ENCODE results near the gene BANP. TPM values are rescaled to one million over a fixed set of nuclear protein-coding genes. Genes with fewer than 3 reads are reported as not detected.
"Not testable (repeated sequence)": the region's sequence is repeated elsewhere in the genome, so short reads cannot be mapped to it uniquely, and the experiment has no call there.

Gene BANP
- total RNA-seq, 2 experiments from 2014 or later, result 39.6 to 58.0 TPM

- intact Hi-C loops (cut with micrococcal nuclease; ENCODE audit: unreplicated experiment), result no loop called here
- no peaks in the 10 kb centered on the region for H3K79me2 ChIP-seq (ENCODE audit: insufficient read depth, low read depth, low read length)
- no peaks in the 10 kb centered on the region for H3K9me2 ChIP-seq (ENCODE audit: insufficient read depth, low read length)
- H3K27ac ChIP-seq (ENCODE audit: low read depth, low read length, poor library complexity, severe bottlenecking), result no peak overlapping the region
- BruUV-seq (replicated peaks), result no TSS peak
- no peaks in the 10 kb centered on the region for H3K9me3 ChIP-seq (ENCODE audit: low read length)
- H2AFZ ChIP-seq (ENCODE audit: low read length), result no peak overlapping the region
- peaks cover 37% of the 10 kb centered on the region; the same call in 1 of the 2 replicates for H3K36me3 ChIP-seq (ENCODE audit: insufficient read depth, low read length)
- POLR2A ChIA-PET, result no interaction called here
- CTCF ChIA-PET (ENCODE audit: unreplicated experiment), result no interaction called here
- H4K20me1 ChIP-seq (ENCODE audit: insufficient read depth, low read length), result no peaks in the 10 kb centered on the region
- H3K4me2 ChIP-seq (ENCODE audit: low read length), result no peak overlapping the region
- DNase-seq (ENCODE audit: low spot score), result no peak
- no peak overlapping the region for H3K4me3 ChIP-seq (ENCODE audit: low read depth, low read length, poor library complexity, severe bottlenecking)
- H3K4me1 ChIP-seq (ENCODE audit: insufficient read depth, low read length, poor library complexity, severe bottlenecking), result no peaks in the 10 kb centered on the region
- TF ChIP-seq EZH2phosphoT487 (IDR thresholded peaks at IDR 0.05; ENCODE audit: borderline replicate concordance, low read depth, low read length), result no peak
- no peak for TF ChIP-seq CTCF (conservative IDR thresholded peaks at IDR 0.05; ENCODE audit: low read length)
These were observed 31.4 kb downstream of the BANP start for GRCh38 chr16:87982581-87983041.

GRCh38 chr16:87983072-87983736, 32.0 kb downstream of the BANP start:
- H3K79me2 ChIP-seq (ENCODE audit: insufficient read depth, low read depth, low read length); intact Hi-C loops (cut with micrococcal nuclease; ENCODE audit: unreplicated experiment); DNase-seq (ENCODE audit: low spot score); H4K20me1 ChIP-seq (ENCODE audit: insufficient read depth, low read length); H3K4me1 ChIP-seq (ENCODE audit: insufficient read depth, low read length, poor library complexity, severe bottlenecking); BruUV-seq (replicated peaks); H3K4me3 ChIP-seq (ENCODE audit: low read depth, low read length, poor library complexity, severe bottlenecking); H3K9me2 ChIP-seq (ENCODE audit: insufficient read depth, low read length); H3K9me3 ChIP-seq (ENCODE audit: low read length); H3K27ac ChIP-seq (ENCODE audit: low read depth, low read length, poor library complexity, severe bottlenecking); POLR2A ChIA-PET; H3K4me2 ChIP-seq (ENCODE audit: low read length); CTCF ChIA-PET (ENCODE audit: unreplicated experiment); H2AFZ ChIP-seq (ENCODE audit: low read length): not testable (repeated sequence)
- peak; percentile 45 for TF ChIP-seq CTCF (conservative IDR thresholded peaks at IDR 0.05; ENCODE audit: low read length)
- peaks cover 37% of the 10 kb centered on the region; the same call in 1 of the 2 replicates for H3K36me3 ChIP-seq (ENCODE audit: insufficient read depth, low read length)

GRCh38 chr16:87983737-87984097, 32.5 kb downstream of the BANP start:
- DNase-seq (ENCODE audit: low spot score); H2AFZ ChIP-seq (ENCODE audit: low read length); H3K4me2 ChIP-seq (ENCODE audit: low read length); H3K9me3 ChIP-seq (ENCODE audit: low read length); H3K4me3 ChIP-seq (ENCODE audit: low read depth, low read length, poor library complexity, severe bottlenecking); H3K4me1 ChIP-seq (ENCODE audit: insufficient read depth, low read length, poor library complexity, severe bottlenecking); H3K9me2 ChIP-seq (ENCODE audit: insufficient read depth, low read length); intact Hi-C loops (cut with micrococcal nuclease; ENCODE audit: unreplicated experiment); POLR2A ChIA-PET; CTCF ChIA-PET (ENCODE audit: unreplicated experiment); H3K79me2 ChIP-seq (ENCODE audit: insufficient read depth, low read depth, low read length); H4K20me1 ChIP-seq (ENCODE audit: insufficient read depth, low read length); BruUV-seq (replicated peaks); H3K27ac ChIP-seq (ENCODE audit: low read depth, low read length, poor library complexity, severe bottlenecking): not testable (repeated sequence)
- H3K36me3 ChIP-seq (ENCODE audit: insufficient read depth, low read length), result peaks cover 37% of the 10 kb centered on the region; the same call in 1 of the 2 replicates

- CTCF ChIA-PET (ENCODE audit: unreplicated experiment); DNase-seq (ENCODE audit: low spot score); H3K27ac ChIP-seq (ENCODE audit: low read depth, low read length, poor library complexity, severe bottlenecking); H3K79me2 ChIP-seq (ENCODE audit: insufficient read depth, low read depth, low read length); H3K9me2 ChIP-seq (ENCODE audit: insufficient read depth, low read length); H2AFZ ChIP-seq (ENCODE audit: low read length); H3K4me1 ChIP-seq (ENCODE audit: insufficient read depth, low read length, poor library complexity, severe bottlenecking); H4K20me1 ChIP-seq (ENCODE audit: insufficient read depth, low read length); intact Hi-C loops (cut with micrococcal nuclease; ENCODE audit: unreplicated experiment); H3K9me3 ChIP-seq (ENCODE audit: low read length); BruUV-seq (replicated peaks); H3K4me2 ChIP-seq (ENCODE audit: low read length); POLR2A ChIA-PET; H3K4me3 ChIP-seq (ENCODE audit: low read depth, low read length, poor library complexity, severe bottlenecking): not testable (repeated sequence)
- peaks cover 37% of the 10 kb centered on the region for H3K36me3 ChIP-seq (ENCODE audit: insufficient read depth, low read length)
These were observed 32.9 kb downstream of the BANP start for GRCh38 chr16:87984180-87984579.
